HUDEP-2 (cell line): ENCODE results near the gene SLC39A11.
A peak's percentile ranks its signal among the peaks of the same experiment; 100 is the strongest.

Experiments used
- DNase-seq, 76 experiments: peaks; one replicate each; lab custom pipeline; 2025; ENCODE audit not compliant: unreplicated experiment in 76 of 76; lab: John Stamatoyannopoulos, UW

Gene SLC39A11

GRCh38 chr17:72984145-72984925 lies 108.2 kb downstream of the SLC39A11 start:
- DNase-seq = no peak

GRCh38 chr17:72982680-72983079 lies 109.8 kb downstream of the SLC39A11 start:
- DNase-seq = no peak

- peak in 15 of 76 experiments; percentile 2 to 49 (median 36) for DNase-seq
These were observed 113.8 kb downstream of the SLC39A11 start for GRCh38 chr17:72978593-72979218.

- DNase-seq = no peak
These were observed 114.6 kb downstream of the SLC39A11 start for GRCh38 chr17:72977771-72978417.

- peak in 8 of 76 experiments; percentile 2 to 27 (median 12) for DNase-seq
These were observed 115.3 kb downstream of the SLC39A11 start for GRCh38 chr17:72976971-72977770.

GRCh38 chr17:72975509-72975908 lies 117.0 kb downstream of the SLC39A11 start:
- no peak for DNase-seq

GRCh38 chr17:72974605-72975232 lies 117.8 kb downstream of the SLC39A11 start:
- no peak for DNase-seq

- no peak for DNase-seq
These were observed 120.1 kb downstream of the SLC39A11 start for GRCh38 chr17:72972263-72972951.

GRCh38 chr17:72971226-72971880 lies 121.1 kb downstream of the SLC39A11 start:
- no peak for DNase-seq

GRCh38 chr17:72970797-72971196 lies 121.7 kb downstream of the SLC39A11 start:
- DNase-seq = no peak

GRCh38 chr17:72970246-72970645 lies 122.2 kb downstream of the SLC39A11 start:
- DNase-seq = no peak

GRCh38 chr17:72969293-72969906 lies 123.1 kb downstream of the SLC39A11 start:
- no peak for DNase-seq

GRCh38 chr17:72968798-72969197 lies 123.7 kb downstream of the SLC39A11 start:
- no peak for DNase-seq

- DNase-seq = no peak
These were observed 124.4 kb downstream of the SLC39A11 start for GRCh38 chr17:72967977-72968585.

GRCh38 chr17:72967277-72967970 lies 125.1 kb downstream of the SLC39A11 start:
- no peak for DNase-seq

- no peak for DNase-seq
These were observed 130.4 kb downstream of the SLC39A11 start for GRCh38 chr17:72962106-72962505.

- DNase-seq = no peak
These were observed 136.9 kb downstream of the SLC39A11 start for GRCh38 chr17:72955391-72956140.
